Liver (tissue), 9 donors: Measurements from ENCODE around the gene BTBD7. TPM values are rescaled to one million over a fixed set of nuclear protein-coding genes. Genes with fewer than 3 reads are reported as not detected.

Experiments
- DNase-seq: peaks from one replicate; pipeline ENCODE4 v3.0.0-alpha.2; 2017; ENCODE audit warnings: low spot score
- H3K27ac ChIP-seq, 2 donors: one replicate each; pipeline ENCODE4 v1.7.0; 2013; ENCODE audit warnings: inconsistent platforms in 2 of 2, low read length in 2 of 2, control low read depth in 1 of 2, low read depth in 1 of 2, mild to moderate bottlenecking in 1 of 2
- H3K27me3 ChIP-seq, 4 donors: one replicate each; pipeline versions ENCODE4 v1.6.1 to v1.7.0; 2013; ENCODE audit warnings: low read length in 3 of 4, inconsistent platforms in 1 of 4, mild to moderate bottlenecking in 1 of 4, moderate library complexity in 1 of 4; ENCODE audit not compliant: control insufficient read depth in 4 of 4, insufficient read depth in 4 of 4
- H3K36me3 ChIP-seq, 4 donors: one replicate each; pipeline versions ENCODE4 v1.6.1 to v1.7.0; 2013; ENCODE audit warnings: low read length in 3 of 4, mild to moderate bottlenecking in 3 of 4, low read depth in 1 of 4, moderate library complexity in 1 of 4; ENCODE audit not compliant: control insufficient read depth in 4 of 4, insufficient read depth in 3 of 4
- H3K4me1 ChIP-seq, 4 donors: one replicate each; pipeline versions ENCODE4 v1.6.1 to v1.7.0; 2013; ENCODE audit warnings: low read length in 3 of 4, mild to moderate bottlenecking in 3 of 4, moderate library complexity in 1 of 4; ENCODE audit not compliant: control insufficient read depth in 4 of 4, insufficient read depth in 4 of 4
- H3K4me3 ChIP-seq, 3 donors: one replicate each; pipeline versions ENCODE4 v1.6.1 to v1.7.0; 2013; ENCODE audit warnings: low read length in 3 of 3, control low read depth in 1 of 3, low read depth in 1 of 3, mild to moderate bottlenecking in 1 of 3
- H3K9ac ChIP-seq, 2 donors: one replicate each; pipeline ENCODE4 v1.7.0; 2013; ENCODE audit warnings: low read length in 2 of 2, mild to moderate bottlenecking in 2 of 2, moderate library complexity in 2 of 2, control low read depth in 1 of 2, low read depth in 1 of 2
- H3K9me3 ChIP-seq, 4 donors: one replicate each; pipeline versions ENCODE4 v1.6.1 to v1.7.0; 2013; ENCODE audit warnings: low read length in 3 of 4; ENCODE audit not compliant: control insufficient read depth in 4 of 4
- EGR1 ChIP-seq, 2 donors: IDR thresholded peaks; 2 replicates each; pipeline ENCODE4 v1.6.1; 2016 to 2018; ENCODE audit warnings: antibody characterized with exemption in 2 of 2, low read depth in 2 of 2
- FOXA1 ChIP-seq: IDR thresholded peaks from 2 replicates; pipeline ENCODE4 v1.6.1; 2016; ENCODE audit warnings: antibody characterized with exemption
- FOXA2 ChIP-seq: IDR thresholded peaks from 2 replicates; pipeline ENCODE4 v1.6.1; 2016; ENCODE audit warnings: antibody characterized with exemption
- GABPA ChIP-seq, 2 donors: IDR thresholded peaks in 1 of 2; conservative IDR thresholded peaks in 1 of 2; 2 replicates each; pipeline ENCODE4 v1.6.1; 2016; ENCODE audit warnings: antibody characterized with exemption in 2 of 2, mild to moderate bottlenecking in 1 of 2, moderate library complexity in 1 of 2
- HNF4A ChIP-seq, 2 donors: conservative IDR thresholded peaks; 2 replicates each; pipeline ENCODE4 v1.6.1; 2016; ENCODE audit warnings: antibody characterized with exemption in 2 of 2, mild to moderate bottlenecking in 2 of 2
- HNF4G ChIP-seq: IDR thresholded peaks from 2 replicates; pipeline ENCODE4 v1.6.1; 2016; ENCODE audit warnings: antibody characterized with exemption
- JUND ChIP-seq, 2 donors: IDR thresholded peaks; 2 replicates each; pipeline ENCODE4 v1.6.1; 2016; ENCODE audit warnings: antibody characterized with exemption in 2 of 2
- NR2F2 ChIP-seq: IDR thresholded peaks from 2 replicates; pipeline ENCODE4 v1.6.1; 2016; ENCODE audit warnings: antibody characterized with exemption
- SP1 ChIP-seq: IDR thresholded peaks from 2 replicates; pipeline ENCODE4 v1.6.1; 2018; ENCODE audit warnings: antibody characterized with exemption, mild to moderate bottlenecking
- TAF1 ChIP-seq: conservative IDR thresholded peaks from 2 replicates; pipeline ENCODE4 v1.6.1; 2016; ENCODE audit warnings: antibody characterized with exemption, mild to moderate bottlenecking
- YY1 ChIP-seq: IDR thresholded peaks from 2 replicates; pipeline ENCODE4 v1.6.1; 2016; ENCODE audit warnings: antibody characterized with exemption, mild to moderate bottlenecking
- ZBTB33 ChIP-seq: IDR thresholded peaks from 2 replicates; pipeline ENCODE4 v1.6.1; 2016; ENCODE audit warnings: antibody characterized with exemption
- WGBS: extraction: QIAGEN DNeasy Blood & Tissue Kit; methylation state at CpG from one replicate; pipeline ENCODE4 v1.1.7; 2013; 5-methylcytosine and 5-hydroxymethylcytosine counted together
- polyA plus RNA-seq, 2 donors: library from polyadenylated mRNA; stranded (reverse) in 1 of 2; unstranded in 1 of 2; fragments of 200-250 nt in 1 of 2; fragments of >200 nt in 1 of 2; fragmentation: Nextera tagmentation in 1 of 2; extraction: Ambion mirVana in 1 of 2; gene quantifications; one replicate each; pipeline versions ENCODE4 v1.2.1 to v1.2.3, GENCODE V29; 2013 to 2015
- total RNA-seq, 2 donors: library from RNA; depleted of rRNA; stranded (reverse); fragments of >200 nt; gene quantifications; one replicate each; pipeline ENCODE4 v1.2.3, GENCODE V29; 2014
- TF ChIP-seq, protein P1 (sequence below): fragments of 150-350 bp; IDR thresholded peaks from 2 replicates; pipeline ENCODE4 v1.5.1; 2017; ENCODE audit warnings: improper control_type of control experiment, low read depth, low read length; ENCODE audit not compliant: missing input control
- TF ChIP-seq, protein P2 (sequence below): IDR thresholded peaks from 2 replicates; pipeline ENCODE4 v1.6.1; 2016; ENCODE audit warnings: antibody characterized with exemption, mild to moderate bottlenecking
- TF ChIP-seq, protein P3 (sequence below): IDR thresholded peaks from 2 replicates; pipeline ENCODE4 v1.6.1; 2016; ENCODE audit warnings: antibody characterized with exemption
- donor health status: healthy.
- donor health status: healthy.
- donor health status: healthy.
- donor health status: healthy.
- donor health status: healthy.

BTBD7 gene
- total and polyA plus RNA-seq, 4 donors: 4.4 to 17.7 (median 10.2) TPM

- TF ChIP-seq GABPA (IDR thresholded peaks at IDR 0.05 in 1 of 2, conservative IDR thresholded peaks at IDR 0.05 in 1 of 2): no peak
- TF ChIP-seq, protein P1, sequence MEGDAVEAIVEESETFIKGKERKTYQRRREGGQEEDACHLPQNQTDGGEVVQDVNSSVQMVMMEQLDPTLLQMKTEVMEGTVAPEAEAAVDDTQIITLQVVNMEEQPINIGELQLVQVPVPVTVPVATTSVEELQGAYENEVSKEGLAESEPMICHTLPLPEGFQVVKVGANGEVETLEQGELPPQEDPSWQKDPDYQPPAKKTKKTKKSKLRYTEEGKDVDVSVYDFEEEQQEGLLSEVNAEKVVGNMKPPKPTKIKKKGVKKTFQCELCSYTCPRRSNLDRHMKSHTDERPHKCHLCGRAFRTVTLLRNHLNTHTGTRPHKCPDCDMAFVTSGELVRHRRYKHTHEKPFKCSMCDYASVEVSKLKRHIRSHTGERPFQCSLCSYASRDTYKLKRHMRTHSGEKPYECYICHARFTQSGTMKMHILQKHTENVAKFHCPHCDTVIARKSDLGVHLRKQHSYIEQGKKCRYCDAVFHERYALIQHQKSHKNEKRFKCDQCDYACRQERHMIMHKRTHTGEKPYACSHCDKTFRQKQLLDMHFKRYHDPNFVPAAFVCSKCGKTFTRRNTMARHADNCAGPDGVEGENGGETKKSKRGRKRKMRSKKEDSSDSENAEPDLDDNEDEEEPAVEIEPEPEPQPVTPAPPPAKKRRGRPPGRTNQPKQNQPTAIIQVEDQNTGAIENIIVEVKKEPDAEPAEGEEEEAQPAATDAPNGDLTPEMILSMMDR: no peak
- TF ChIP-seq, protein P2, sequence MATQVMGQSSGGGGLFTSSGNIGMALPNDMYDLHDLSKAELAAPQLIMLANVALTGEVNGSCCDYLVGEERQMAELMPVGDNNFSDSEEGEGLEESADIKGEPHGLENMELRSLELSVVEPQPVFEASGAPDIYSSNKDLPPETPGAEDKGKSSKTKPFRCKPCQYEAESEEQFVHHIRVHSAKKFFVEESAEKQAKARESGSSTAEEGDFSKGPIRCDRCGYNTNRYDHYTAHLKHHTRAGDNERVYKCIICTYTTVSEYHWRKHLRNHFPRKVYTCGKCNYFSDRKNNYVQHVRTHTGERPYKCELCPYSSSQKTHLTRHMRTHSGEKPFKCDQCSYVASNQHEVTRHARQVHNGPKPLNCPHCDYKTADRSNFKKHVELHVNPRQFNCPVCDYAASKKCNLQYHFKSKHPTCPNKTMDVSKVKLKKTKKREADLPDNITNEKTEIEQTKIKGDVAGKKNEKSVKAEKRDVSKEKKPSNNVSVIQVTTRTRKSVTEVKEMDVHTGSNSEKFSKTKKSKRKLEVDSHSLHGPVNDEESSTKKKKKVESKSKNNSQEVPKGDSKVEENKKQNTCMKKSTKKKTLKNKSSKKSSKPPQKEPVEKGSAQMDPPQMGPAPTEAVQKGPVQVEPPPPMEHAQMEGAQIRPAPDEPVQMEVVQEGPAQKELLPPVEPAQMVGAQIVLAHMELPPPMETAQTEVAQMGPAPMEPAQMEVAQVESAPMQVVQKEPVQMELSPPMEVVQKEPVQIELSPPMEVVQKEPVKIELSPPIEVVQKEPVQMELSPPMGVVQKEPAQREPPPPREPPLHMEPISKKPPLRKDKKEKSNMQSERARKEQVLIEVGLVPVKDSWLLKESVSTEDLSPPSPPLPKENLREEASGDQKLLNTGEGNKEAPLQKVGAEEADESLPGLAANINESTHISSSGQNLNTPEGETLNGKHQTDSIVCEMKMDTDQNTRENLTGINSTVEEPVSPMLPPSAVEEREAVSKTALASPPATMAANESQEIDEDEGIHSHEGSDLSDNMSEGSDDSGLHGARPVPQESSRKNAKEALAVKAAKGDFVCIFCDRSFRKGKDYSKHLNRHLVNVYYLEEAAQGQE: no peak
- TF ChIP-seq NR2F2: no peak
- TF ChIP-seq TAF1: no peak
- no peak for TF ChIP-seq JUND (IDR thresholded peaks at IDR 0.05)
- no peak for TF ChIP-seq ZBTB33
- TF ChIP-seq HNF4A (conservative IDR thresholded peaks at IDR 0.05): no peak
- TF ChIP-seq HNF4G: no peak
- TF ChIP-seq, protein P3, sequence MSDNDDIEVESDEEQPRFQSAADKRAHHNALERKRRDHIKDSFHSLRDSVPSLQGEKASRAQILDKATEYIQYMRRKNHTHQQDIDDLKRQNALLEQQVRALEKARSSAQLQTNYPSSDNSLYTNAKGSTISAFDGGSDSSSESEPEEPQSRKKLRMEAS: no peak
- no peak for TF ChIP-seq FOXA2
- TF ChIP-seq SP1: no peak
- no peak for TF ChIP-seq FOXA1
- no peak overlapping the region for H3K27ac ChIP-seq
- H3K4me1 ChIP-seq: no peaks in the 10 kb centered on the region
- H3K9me3 ChIP-seq: peaks cover 0 to 1% (median 0%) of the 10 kb centered on the region in 4 donors
- H3K36me3 ChIP-seq: no peaks in the 10 kb centered on the region
- H3K27me3 ChIP-seq: no peaks in the 10 kb centered on the region
- H3K9ac ChIP-seq: no peak overlapping the region
- H3K4me3 ChIP-seq: no peak overlapping the region
- WGBS: 35% methylated on average over 1 of the region's 1 CpG
- no peak for DNase-seq
Observed at GRCh38 chr14:93343266-93343665, 10.4 kb upstream of the BTBD7 start.

- H3K9me3 ChIP-seq: peaks cover 0 to 8% (median 5%) of the 10 kb centered on the region in 4 donors
- TF ChIP-seq, protein P2: no peak
- TF ChIP-seq EGR1 (IDR thresholded peaks at IDR 0.05; ENCODE audit: low read depth in 2 of 2) (no peak), HNF4A (conservative IDR thresholded peaks at IDR 0.05) (no peak), YY1 (no peak), TAF1 (no peak), HNF4G (no peak), ZBTB33 (no peak)
- TF ChIP-seq, protein P3: no peak
- H3K9ac ChIP-seq: no peak overlapping the region
- no peak for DNase-seq
- peaks cover 0 to 6% (median 0%) of the 10 kb centered on the region in 4 donors for H3K36me3 ChIP-seq
- 97% methylated on average over 7 of the region's 7 CpGs for WGBS
- H3K27me3 ChIP-seq: no peaks in the 10 kb centered on the region
- H3K4me3 ChIP-seq: no peak overlapping the region
- H3K4me1 ChIP-seq: peaks cover 0 to 9% (median 6%) of the 10 kb centered on the region in 4 donors
- H3K27ac ChIP-seq: no peak overlapping the region
Observed at GRCh38 chr14:93337884-93338283, 5.0 kb upstream of the BTBD7 start.
